ENCODE measurements around the gene ZNF618.
"Not testable (repeated sequence)": the region's sequence is repeated elsewhere in the genome, so short reads cannot be mapped to it uniquely, and the experiment has no call there.

The ZNF618 gene

DNA sequence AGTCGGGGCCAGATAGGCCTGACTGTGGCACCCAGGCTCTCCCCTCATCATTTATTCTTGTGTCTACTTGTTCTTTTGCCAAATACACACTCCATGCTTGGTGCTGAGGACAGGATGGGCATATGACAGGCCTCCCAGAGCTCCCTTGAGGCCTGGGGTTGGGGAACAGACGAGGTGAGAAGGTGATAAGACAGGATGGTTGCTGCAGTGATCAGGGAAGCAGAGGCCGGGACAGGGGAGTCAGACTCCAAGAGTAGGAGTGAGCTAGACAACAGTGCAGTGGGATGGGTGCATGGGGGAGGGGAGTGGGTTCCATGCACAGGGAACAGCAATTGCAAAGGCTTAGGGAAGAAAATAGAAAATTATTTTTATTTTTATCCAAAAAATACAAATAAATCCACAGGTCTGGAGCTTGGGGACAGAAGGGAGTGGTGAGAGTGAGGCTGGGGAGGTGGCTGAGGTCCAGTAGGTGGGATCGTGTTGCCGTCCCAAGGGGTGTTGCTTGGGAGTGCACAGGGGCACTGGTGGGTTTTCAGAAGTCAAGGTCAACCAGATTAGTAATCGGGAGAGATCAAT is 205.4 kb downstream of the ZNF618 start:
- TF ChIP-seq, protein P1, sequence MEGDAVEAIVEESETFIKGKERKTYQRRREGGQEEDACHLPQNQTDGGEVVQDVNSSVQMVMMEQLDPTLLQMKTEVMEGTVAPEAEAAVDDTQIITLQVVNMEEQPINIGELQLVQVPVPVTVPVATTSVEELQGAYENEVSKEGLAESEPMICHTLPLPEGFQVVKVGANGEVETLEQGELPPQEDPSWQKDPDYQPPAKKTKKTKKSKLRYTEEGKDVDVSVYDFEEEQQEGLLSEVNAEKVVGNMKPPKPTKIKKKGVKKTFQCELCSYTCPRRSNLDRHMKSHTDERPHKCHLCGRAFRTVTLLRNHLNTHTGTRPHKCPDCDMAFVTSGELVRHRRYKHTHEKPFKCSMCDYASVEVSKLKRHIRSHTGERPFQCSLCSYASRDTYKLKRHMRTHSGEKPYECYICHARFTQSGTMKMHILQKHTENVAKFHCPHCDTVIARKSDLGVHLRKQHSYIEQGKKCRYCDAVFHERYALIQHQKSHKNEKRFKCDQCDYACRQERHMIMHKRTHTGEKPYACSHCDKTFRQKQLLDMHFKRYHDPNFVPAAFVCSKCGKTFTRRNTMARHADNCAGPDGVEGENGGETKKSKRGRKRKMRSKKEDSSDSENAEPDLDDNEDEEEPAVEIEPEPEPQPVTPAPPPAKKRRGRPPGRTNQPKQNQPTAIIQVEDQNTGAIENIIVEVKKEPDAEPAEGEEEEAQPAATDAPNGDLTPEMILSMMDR (conservative IDR thresholded peaks at IDR 0.05; ENCODE audit: low read depth, low read length): no peak
- DNase-seq (ENCODE audit: low read depth): no peak
- H3K4me3 ChIP-seq (ENCODE audit: low read depth, low read length): no peak overlapping the region

DNA sequence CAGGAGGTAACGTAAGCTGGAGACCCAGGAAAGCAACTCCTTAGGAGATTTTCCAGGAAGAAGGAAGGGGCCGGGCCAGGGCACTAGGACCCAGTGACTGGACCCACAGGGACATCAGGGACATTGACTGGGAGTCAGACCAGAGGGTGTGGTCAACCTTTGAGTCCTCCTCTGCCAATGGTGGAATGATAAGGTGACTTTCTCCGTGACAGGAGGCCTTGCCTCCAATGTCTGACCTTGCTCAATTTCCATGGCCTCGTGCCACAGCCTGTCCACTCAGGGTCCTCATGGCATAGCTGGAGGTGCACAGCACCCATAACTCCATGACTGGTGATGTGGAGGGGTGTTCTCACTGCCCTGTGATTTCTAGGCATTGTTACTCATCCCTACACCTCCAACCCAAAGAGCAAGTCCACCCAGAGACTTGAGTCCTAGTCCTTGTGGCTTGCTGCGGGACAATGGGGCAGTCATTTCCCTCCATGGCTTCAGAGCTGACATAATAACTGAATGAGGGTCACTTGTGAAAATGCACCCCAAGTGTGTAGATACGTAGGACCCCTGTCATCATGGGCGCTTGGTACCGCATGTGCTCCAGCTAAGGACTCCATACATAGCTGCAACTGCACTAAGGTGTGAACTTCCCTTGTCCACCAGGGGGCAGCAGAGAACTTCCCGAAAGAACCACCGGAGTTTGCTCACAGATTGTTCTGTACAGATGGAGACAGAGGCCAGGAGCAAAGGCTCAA is 206.1 kb downstream of the ZNF618 start:
- TF ChIP-seq, protein P1 (conservative IDR thresholded peaks at IDR 0.05; ENCODE audit: low read depth, low read length): peak; percentile 95
- peak; percentile 92 for DNase-seq (ENCODE audit: low read depth)
- no peak overlapping the region for H3K4me3 ChIP-seq (ENCODE audit: low read depth, low read length)

- not testable (repeated sequence) for DNase-seq (ENCODE audit: low read depth); H3K4me3 ChIP-seq (ENCODE audit: low read depth, low read length)
Observed at GRCh38 chr9:114082763-114083412, 206.8 kb downstream of the ZNF618 start.

DNA sequence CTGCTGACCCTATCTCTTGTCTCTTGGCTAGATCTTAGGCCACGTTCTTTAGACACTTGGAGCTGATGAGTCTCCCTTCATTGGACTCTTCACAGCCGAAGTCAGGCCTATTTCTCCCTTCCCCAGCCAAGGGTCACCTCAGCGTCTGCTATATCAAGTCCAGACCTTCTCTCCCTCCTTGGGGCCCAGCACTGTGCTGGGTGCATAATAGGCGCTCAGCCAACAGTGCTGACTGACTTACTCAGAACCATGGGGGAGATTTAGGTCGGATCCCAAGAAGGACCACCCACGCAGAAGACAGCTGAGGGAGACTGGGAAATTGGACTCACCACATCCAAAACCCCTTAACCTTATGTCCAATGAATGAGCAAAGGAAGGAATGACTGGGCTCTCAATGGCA is 207.6 kb downstream of the ZNF618 start:
- TF ChIP-seq, protein P1 (conservative IDR thresholded peaks at IDR 0.05; ENCODE audit: low read depth, low read length): no peak
- no peak for DNase-seq (ENCODE audit: low read depth)
- no peak overlapping the region for H3K4me3 ChIP-seq (ENCODE audit: low read depth, low read length)

GRCh38 chr9:114084282-114085073 is 208.4 kb downstream of the ZNF618 start:
- no peak for DNase-seq (ENCODE audit: low read depth)
- TF ChIP-seq, protein P1 (conservative IDR thresholded peaks at IDR 0.05; ENCODE audit: low read depth, low read length): no peak
- no peak overlapping the region for H3K4me3 ChIP-seq (ENCODE audit: low read depth, low read length)

- DNase-seq (ENCODE audit: low read depth): no peak
- TF ChIP-seq, protein P1 (conservative IDR thresholded peaks at IDR 0.05; ENCODE audit: low read depth, low read length): no peak
- H3K4me3 ChIP-seq (ENCODE audit: low read depth, low read length): no peak overlapping the region
Observed at GRCh38 chr9:114085387-114085789, 209.3 kb downstream of the ZNF618 start.

DNA sequence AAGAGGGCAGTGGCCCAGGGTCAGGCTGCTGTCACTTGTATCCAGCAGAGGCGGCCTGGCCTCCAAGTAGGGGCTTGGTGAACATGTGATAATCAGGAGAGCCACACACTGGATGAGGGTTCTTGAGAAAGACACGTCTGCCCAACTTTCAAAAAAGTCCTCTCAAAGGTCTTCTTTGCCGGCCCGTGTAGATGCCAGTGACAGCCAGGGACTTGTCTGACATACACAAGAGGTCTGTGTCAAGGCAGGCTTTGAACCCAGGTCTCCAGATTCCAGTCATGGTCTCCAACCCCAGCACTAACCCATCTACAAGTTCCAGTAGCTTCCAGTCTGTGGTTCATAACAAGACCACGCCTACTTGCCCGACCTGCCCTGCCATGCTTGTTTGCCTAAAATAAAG is 209.9 kb downstream of the ZNF618 start:
- TF ChIP-seq, protein P1 (conservative IDR thresholded peaks at IDR 0.05; ENCODE audit: low read depth, low read length): no peak
- no peak for DNase-seq (ENCODE audit: low read depth)
- H3K4me3 ChIP-seq (ENCODE audit: low read depth, low read length): no peak overlapping the region

Measured in choroid plexus epithelial cell (primary cell).